Naive thymus-derived CD4-positive, alpha-beta T cell (primary cell): ENCODE data around the gene HOATZ. TPM values are rescaled to one million over a fixed set of nuclear protein-coding genes. Genes with fewer than 3 reads are reported as not detected.

Experiments
- ATAC-seq: fragments of 150-1000 bp; cut with Tn5 transposase; 2 replicates; pipeline ENCODE4 v1.10.0; 2021; ENCODE audit warnings: mild to moderate bottlenecking, moderate library complexity
- CTCF ChIA-PET: fragments of 350-600 bp; sonication (Branson Sonifier 250); formaldehyde crosslinking; loops from one replicate; lab custom pipeline; 2021; ENCODE audit warnings: antibody characterized with exemption; lab: Charles Lee
- POLR2A ChIA-PET: fragments of 350-600 bp; sonication (Branson Sonifier 250); formaldehyde crosslinking; loops from one replicate; lab custom pipeline; 2021; ENCODE audit warnings: antibody characterized with exemption, inconsistent platforms; lab: Charles Lee
- DNase-seq, 9 donors: peaks; one replicate each; pipeline versions ENCODE4 v3.0.0 to v3.0.0-alpha.2; 2020 to 2022; ENCODE audit warnings: mixed read lengths in 1 of 9
- H3K27ac ChIP-seq: one replicate; pipeline ENCODE4 v1.7.0; 2013; ENCODE audit warnings: mild to moderate bottlenecking, low read depth, low read length, moderate library complexity
- H3K27me3 ChIP-seq, 2 donors: one replicate each; pipeline ENCODE4 v1.7.0; 2013; ENCODE audit warnings: low read length in 2 of 2, mild to moderate bottlenecking in 2 of 2, moderate library complexity in 2 of 2; ENCODE audit not compliant: control insufficient read depth in 2 of 2, insufficient read depth in 2 of 2
- H3K36me3 ChIP-seq, 3 experiments: 1 replicate in 2 of 3; 2 replicates in 1 of 3; pipeline ENCODE4 v1.7.0; 2013; ENCODE audit warnings: low read length in 3 of 3, mild to moderate bottlenecking in 3 of 3, moderate library complexity in 1 of 3; ENCODE audit not compliant: insufficient read depth in 3 of 3, control insufficient read depth in 2 of 3
- H3K4me1 ChIP-seq, 2 donors: one replicate each; pipeline ENCODE4 v1.7.0; 2013; ENCODE audit warnings: low read length in 2 of 2, mild to moderate bottlenecking in 2 of 2, moderate library complexity in 1 of 2; ENCODE audit not compliant: control insufficient read depth in 2 of 2, insufficient read depth in 2 of 2
- H3K4me3 ChIP-seq: 2 replicates; pipeline ENCODE4 v1.7.0; 2013; ENCODE audit warnings: mild to moderate bottlenecking, low read length
- H3K9me3 ChIP-seq, 3 experiments: 1 replicate in 2 of 3; 2 replicates in 1 of 3; pipeline ENCODE4 v1.7.0; 2013; ENCODE audit warnings: low read length in 3 of 3; ENCODE audit not compliant: control insufficient read depth in 2 of 3
- H3K27ac Mint-ChIP-seq, 9 donors: one replicate each; pipeline ENCODE4 v1.8.0; 2020 to 2022; ENCODE audit warnings: mixed read lengths in 9 of 9, mild to moderate bottlenecking in 8 of 9, moderate library complexity in 5 of 9, inconsistent platforms in 2 of 9
- H3K27me3 Mint-ChIP-seq, 5 donors: one replicate each; pipeline ENCODE4 v1.8.0; 2021 to 2022; ENCODE audit warnings: mixed read lengths in 5 of 5, mild to moderate bottlenecking in 1 of 5
- H3K36me3 Mint-ChIP-seq, 5 donors: one replicate each; pipeline ENCODE4 v1.8.0; 2020 to 2022; ENCODE audit warnings: mixed read lengths in 5 of 5, mild to moderate bottlenecking in 3 of 5, inconsistent platforms in 1 of 5
- H3K4me1 Mint-ChIP-seq, 7 donors: one replicate each; pipeline ENCODE4 v1.8.0; 2020 to 2022; ENCODE audit warnings: mixed read lengths in 7 of 7, mild to moderate bottlenecking in 3 of 7, inconsistent platforms in 1 of 7
- H3K4me3 Mint-ChIP-seq, 10 donors: one replicate each; pipeline ENCODE4 v1.8.0; 2020 to 2022; ENCODE audit warnings: mild to moderate bottlenecking in 10 of 10, mixed read lengths in 10 of 10, moderate library complexity in 6 of 10, inconsistent platforms in 2 of 10
- H3K9me3 Mint-ChIP-seq, 11 donors: one replicate each; pipeline ENCODE4 v1.8.0; 2020 to 2022; ENCODE audit warnings: mixed read lengths in 11 of 11, mild to moderate bottlenecking in 4 of 11, inconsistent platforms in 1 of 11, moderate library complexity in 1 of 11
- intact Hi-C, 2 donors: fragments of 100-400 bp; cut with micrococcal nuclease; formaldehyde crosslinking; loops; one replicate each; pipeline ENCODE4 v1.15.1; 2023
- polyA plus RNA-seq, 2 donors: library from polyadenylated mRNA; unstranded; fragments of 300-500 nt; fragmentation: Illumina TruSeq; gene quantifications; one replicate each; pipeline ENCODE4 v1.2.3, GENCODE V29; 2021
- total RNA-seq, 6 experiments: library from RNA in 5 of 6; stranded (reverse) in 5 of 6; gene quantifications; 1 replicate in 5 of 6; 2 replicates in 1 of 6; pipeline ENCODE4 v1.2.3 and lab custom pipeline; 2021 to 2026

The HOATZ gene
- total and polyA plus RNA-seq, 7 experiments from 2014 or later: not detected

- Mint-ChIP-seq H3K27me3 (peaks cover 9 to 34% (median 13%) of the 10 kb centered on the region in 5 donors), H3K36me3 (no peaks in the 10 kb centered on the region), H3K27ac (peak overlapping the region in 2 of 9 donors; percentile 1 to 70), H3K4me1 (peaks cover 7 to 35% (median 13%) of the 10 kb centered on the region in 7 donors), H3K9me3 (no peaks in the 10 kb centered on the region), H3K4me3 (peak overlapping the region in 1 of 10 donors; percentile 8)
- POLR2A ChIA-PET: no interaction called here
- peaks cover 0 to 6% of the 10 kb centered on the region in 2 donors for H3K4me1 ChIP-seq
- no peaks in the 10 kb centered on the region for H3K36me3 ChIP-seq
- H3K4me3 ChIP-seq: no peak overlapping the region
- no peaks in the 10 kb centered on the region for H3K27me3 ChIP-seq
- intact Hi-C loops: loop anchor here in 1 of 2 donors (1.0 kb wide), 1 partner anchor 7 kb away; no protein-coding TSS in a partner anchor
- ATAC-seq (peak; percentile 85), DNase-seq (peak in 2 of 9 donors; percentile 27 to 62)
- no peak overlapping the region for H3K27ac ChIP-seq
- CTCF ChIA-PET: no interaction called here
- no peaks in the 10 kb centered on the region for H3K9me3 ChIP-seq
Measured at GRCh38 chr11:111531687-111532364, 17.2 kb downstream of the HOATZ start.

- Mint-ChIP-seq H3K27me3 (peaks cover 13 to 40% (median 18%) of the 10 kb centered on the region in 5 donors), H3K27ac (peak overlapping the region in 1 of 9 donors; percentile 70), H3K36me3 (no peaks in the 10 kb centered on the region), H3K9me3 (no peaks in the 10 kb centered on the region), H3K4me1 (peaks cover 7 to 35% (median 13%) of the 10 kb centered on the region in 7 donors), H3K4me3 (peak overlapping the region in 1 of 10 donors; percentile 8)
- ATAC-seq (no peak), DNase-seq (no peak)
- no peak overlapping the region for H3K4me3 ChIP-seq
- peaks cover 0 to 6% of the 10 kb centered on the region in 2 donors for H3K4me1 ChIP-seq
- H3K27me3 ChIP-seq: no peaks in the 10 kb centered on the region
- ChIA-PET CTCF (no interaction called here), POLR2A (no interaction called here)
- no peaks in the 10 kb centered on the region for H3K9me3 ChIP-seq
- no peaks in the 10 kb centered on the region for H3K36me3 ChIP-seq
- intact Hi-C loops: no loop called here
- no peak overlapping the region for H3K27ac ChIP-seq
Measured at GRCh38 chr11:111532365-111532709, 17.8 kb downstream of the HOATZ start.

- Mint-ChIP-seq H3K27me3 (peaks cover 31 to 67% (median 39%) of the 10 kb centered on the region in 5 donors), H3K36me3 (peaks cover 0 to 3% (median 0%) of the 10 kb centered on the region in 5 donors), H3K4me1 (peaks cover 1 to 36% (median 14%) of the 10 kb centered on the region in 7 donors), H3K9me3 (peaks cover 0 to 4% (median 0%) of the 10 kb centered on the region in 11 donors), H3K27ac (no peak overlapping the region), H3K4me3 (no peak overlapping the region)
- Histone ChIP-seq H3K27me3 (no peaks in the 10 kb centered on the region), H3K36me3 (no peaks in the 10 kb centered on the region), H3K27ac (no peak overlapping the region), H3K9me3 (no peaks in the 10 kb centered on the region), H3K4me1 (peaks cover 0 to 5% of the 10 kb centered on the region in 2 donors), H3K4me3 (no peak overlapping the region)
- CTCF ChIA-PET: interaction anchor here (0.6 kb wide), 1 partner anchor 31 kb away, joined by 4 read pairs; no protein-coding TSS in a partner anchor
- ATAC-seq: no peak
- POLR2A ChIA-PET: interaction anchor here (0.7 kb wide), 1 partner anchor 17 kb away, joined by 3 read pairs; no protein-coding TSS in a partner anchor
- intact Hi-C loops: no loop called here
- DNase-seq: no peak
Measured at GRCh38 chr11:111535281-111535680, 20.7 kb downstream of the HOATZ start.

- DNase-seq (no peak), ATAC-seq (no peak)
- H3K4me3 ChIP-seq: no peak overlapping the region
- H3K36me3 ChIP-seq: no peaks in the 10 kb centered on the region
- H3K27ac ChIP-seq: no peak overlapping the region
- ChIA-PET CTCF (no interaction called here), POLR2A (no interaction called here)
- Mint-ChIP-seq H3K4me3 (no peak overlapping the region), H3K9me3 (peaks cover 0 to 4% (median 0%) of the 10 kb centered on the region in 11 donors), H3K4me1 (peaks cover 11 to 37% (median 26%) of the 10 kb centered on the region in 7 donors), H3K27me3 (peaks cover 37 to 72% (median 49%) of the 10 kb centered on the region in 5 donors), H3K36me3 (peaks cover 0 to 3% (median 0%) of the 10 kb centered on the region in 5 donors), H3K27ac (no peak overlapping the region)
- intact Hi-C loops: no loop called here
- no peaks in the 10 kb centered on the region for H3K9me3 ChIP-seq
- peaks cover 4 to 20% of the 10 kb centered on the region in 2 donors for H3K4me1 ChIP-seq
- H3K27me3 ChIP-seq: peaks cover 3 to 4% of the 10 kb centered on the region in 2 donors
Measured at GRCh38 chr11:111537336-111537860, 22.8 kb downstream of the HOATZ start.

GRCh38 chr11:111538407-111539114 is 24.0 kb downstream of the HOATZ start:
- peaks cover 14 to 38% (median 30%) of the 10 kb centered on the region in 7 donors for H3K4me1 Mint-ChIP-seq
- POLR2A ChIA-PET: no interaction called here

GRCh38 chr11:111539426-111540113 is 25.0 kb downstream of the HOATZ start:
- Mint-ChIP-seq H3K36me3 (peaks cover 0 to 3% (median 0%) of the 10 kb centered on the region in 5 donors), H3K27ac (peak overlapping the region in 7 of 9 donors; percentile 1 to 85 (median 54)), H3K4me3 (peak overlapping the region; percentile 40 to 84 (median 68)), H3K9me3 (peaks cover 0 to 4% (median 0%) of the 10 kb centered on the region in 11 donors), H3K4me1 (peaks cover 14 to 38% (median 30%) of the 10 kb centered on the region in 7 donors), H3K27me3 (peaks cover 48 to 82% (median 66%) of the 10 kb centered on the region in 5 donors)
- DNase-seq: peak in 6 of 9 donors; percentile 13 to 51 (median 24)
- no peak overlapping the region for H3K27ac ChIP-seq
- no peaks in the 10 kb centered on the region for H3K9me3 ChIP-seq
- peaks cover 3 to 4% of the 10 kb centered on the region in 2 donors for H3K27me3 ChIP-seq
- ChIA-PET POLR2A (no interaction called here), CTCF (no interaction called here)
- intact Hi-C loops: loop anchor here (1.0 to 2.0 kb wide), 3 partner anchors 8 to 85 kb away; partner anchors contain the start of gene BTG4 (in 1 of the 2)
- peak overlapping the region; percentile 26 for H3K4me3 ChIP-seq
- peak; percentile 64 for ATAC-seq
- no peaks in the 10 kb centered on the region for H3K36me3 ChIP-seq
- H3K4me1 ChIP-seq: peaks cover 4 to 20% of the 10 kb centered on the region in 2 donors

More at GRCh38 chr11:111538407-111539114, 24.0 kb downstream of the HOATZ start:
- Mint-ChIP-seq H3K9me3 (peaks cover 0 to 4% (median 0%) of the 10 kb centered on the region in 11 donors), H3K27me3 (peaks cover 41 to 81% (median 57%) of the 10 kb centered on the region in 5 donors), H3K27ac (peak overlapping the region in 2 of 9 donors; percentile 55 to 85), H3K36me3 (peaks cover 0 to 3% (median 0%) of the 10 kb centered on the region in 5 donors), H3K4me3 (peak overlapping the region in 6 of 10 donors; percentile 4 to 77 (median 48))
- CTCF ChIA-PET: no interaction called here
- no peak overlapping the region for H3K4me3 ChIP-seq
- no peak for ATAC-seq
- intact Hi-C loops: loop anchor here in 1 of 2 donors (1.0 kb wide), 2 partner anchors 7 to 84 kb away; no protein-coding TSS in a partner anchor
- no peaks in the 10 kb centered on the region for H3K36me3 ChIP-seq
- H3K27ac ChIP-seq: no peak overlapping the region
- peaks cover 4 to 20% of the 10 kb centered on the region in 2 donors for H3K4me1 ChIP-seq
- peaks cover 3 to 4% of the 10 kb centered on the region in 2 donors for H3K27me3 ChIP-seq
- no peaks in the 10 kb centered on the region for H3K9me3 ChIP-seq
- no peak for DNase-seq
